WTC11 (cell line): ENCODE data around the gene PPP1R18.

Experiments
- CTCF ChIP-seq: fragments of 200-600 bp; IDR thresholded peaks from 2 replicates; pipeline ENCODE4 v1.8.0; 2022; ENCODE audit warnings: antibody characterized with exemption
- ETV6 ChIP-seq: sonication (generic); formaldehyde crosslinking; IDR thresholded peaks from 2 replicates; pipeline ENCODE4 v1.8.1; 2022; ENCODE audit warnings: mild to moderate bottlenecking, missing genetic modification reagents
- FOXP1 ChIP-seq: sonication (generic); formaldehyde crosslinking; IDR thresholded peaks from 2 replicates; pipeline ENCODE4 v1.8.0; 2022; ENCODE audit warnings: missing genetic modification reagents, mild to moderate bottlenecking, moderate library complexity, borderline replicate concordance
- HMGXB4 ChIP-seq: sonication (generic); formaldehyde crosslinking; IDR thresholded peaks from 2 replicates; pipeline ENCODE4 v1.8.1; 2023; ENCODE audit warnings: mild to moderate bottlenecking, moderate library complexity, missing genetic modification reagents

- TF ChIP-seq CTCF: no peak
- no peak for TF ChIP-seq HMGXB4 (CRISPR knock-in tag)
- TF ChIP-seq FOXP1 (CRISPR knock-in tag): no peak
- no peak for TF ChIP-seq ETV6
These were observed 41.7 kb downstream of the PPP1R18 start for GRCh38 chr6:30644769-30645168.
